ENCODE measurements around the gene AFF3. TPM values are rescaled to one million over a fixed set of nuclear protein-coding genes. Genes with fewer than 3 reads are reported as not detected.

AFF3 gene
- total RNA-seq, 1 experiment from 2014 or later = not detected

DNA sequence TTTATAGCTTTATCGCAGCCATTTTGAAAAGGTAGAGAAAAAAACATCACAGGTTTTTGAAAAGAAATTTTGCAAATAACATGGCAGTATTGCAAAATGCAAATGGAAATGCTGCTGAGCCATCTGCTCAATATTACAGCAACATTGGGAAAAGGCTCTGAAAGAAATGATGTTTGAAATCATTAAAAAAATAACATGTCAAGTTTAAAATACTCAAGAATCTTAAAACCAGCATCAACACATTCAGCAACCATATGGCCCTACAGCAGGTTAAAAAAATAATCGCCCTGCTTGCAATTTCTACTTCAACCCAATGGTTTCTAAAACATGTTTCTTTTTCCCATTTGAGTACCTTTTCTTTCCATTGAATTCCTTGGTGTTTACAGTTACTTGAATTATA, 289.4 kb downstream of the AFF3 start:
- no TSS peak for BruUV-seq (replicated peaks)

DNA sequence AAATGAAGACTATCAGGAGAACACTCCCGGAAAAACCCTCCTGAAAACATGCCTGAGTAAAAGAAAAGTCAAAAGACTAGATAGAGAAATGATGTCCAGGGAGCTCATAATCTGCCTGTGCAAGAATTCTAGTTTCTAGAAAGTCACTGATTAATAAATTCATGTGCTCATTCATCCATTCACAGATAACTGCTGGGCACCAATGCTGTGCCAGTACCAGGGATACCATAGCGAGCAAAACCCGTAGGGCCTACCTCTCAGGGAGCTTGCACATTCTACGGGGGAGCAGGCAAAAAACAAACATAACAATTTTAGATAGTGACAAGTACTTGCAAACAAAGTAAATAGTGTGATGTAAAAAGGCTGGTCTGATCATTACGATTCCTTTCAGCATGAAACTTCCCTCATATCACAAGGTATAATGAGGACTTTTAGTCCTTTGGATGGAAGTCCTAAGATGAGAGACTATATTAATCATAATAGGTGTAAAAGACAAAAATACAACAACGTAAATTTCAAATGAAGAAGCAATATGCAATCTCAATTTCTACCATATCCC, 289.9 kb downstream of the AFF3 start:
- ChIA-PET CTCF (no interaction called here), POLR2A (ENCODE audit: low non-redundant PET) (no interaction called here)
- Histone ChIP-seq H3K4me3 (ENCODE audit: low read depth, low read length, poor library complexity, severe bottlenecking) (no peak overlapping the region), H3K9me3 (ENCODE audit: low read depth, low read length, poor library complexity, severe bottlenecking) (no peaks in the 10 kb centered on the region), H3K27me3 (replicated peaks; ENCODE audit: insufficient read depth, low read depth, low read length, poor library complexity) (peaks cover 63% of the 10 kb centered on the region), H3K4me1 (ENCODE audit: insufficient read depth, low read length, poor library complexity, severe bottlenecking) (no peaks in the 10 kb centered on the region), H3K36me3 (ENCODE audit: insufficient read depth, low read length, poor library complexity, severe bottlenecking) (no peaks in the 10 kb centered on the region), H3K27ac (ENCODE audit: low read depth, low read length, poor library complexity, severe bottlenecking) (no peak overlapping the region)
- no peak for TF ChIP-seq EZH2 (IDR thresholded peaks at IDR 0.05; ENCODE audit: borderline replicate concordance, low read depth, low read length, poor library complexity, severe bottlenecking)
- TF ChIP-seq, protein P1, sequence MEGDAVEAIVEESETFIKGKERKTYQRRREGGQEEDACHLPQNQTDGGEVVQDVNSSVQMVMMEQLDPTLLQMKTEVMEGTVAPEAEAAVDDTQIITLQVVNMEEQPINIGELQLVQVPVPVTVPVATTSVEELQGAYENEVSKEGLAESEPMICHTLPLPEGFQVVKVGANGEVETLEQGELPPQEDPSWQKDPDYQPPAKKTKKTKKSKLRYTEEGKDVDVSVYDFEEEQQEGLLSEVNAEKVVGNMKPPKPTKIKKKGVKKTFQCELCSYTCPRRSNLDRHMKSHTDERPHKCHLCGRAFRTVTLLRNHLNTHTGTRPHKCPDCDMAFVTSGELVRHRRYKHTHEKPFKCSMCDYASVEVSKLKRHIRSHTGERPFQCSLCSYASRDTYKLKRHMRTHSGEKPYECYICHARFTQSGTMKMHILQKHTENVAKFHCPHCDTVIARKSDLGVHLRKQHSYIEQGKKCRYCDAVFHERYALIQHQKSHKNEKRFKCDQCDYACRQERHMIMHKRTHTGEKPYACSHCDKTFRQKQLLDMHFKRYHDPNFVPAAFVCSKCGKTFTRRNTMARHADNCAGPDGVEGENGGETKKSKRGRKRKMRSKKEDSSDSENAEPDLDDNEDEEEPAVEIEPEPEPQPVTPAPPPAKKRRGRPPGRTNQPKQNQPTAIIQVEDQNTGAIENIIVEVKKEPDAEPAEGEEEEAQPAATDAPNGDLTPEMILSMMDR (conservative IDR thresholded peaks at IDR 0.05; ENCODE audit: low read depth, low read length) = no peak
- intact Hi-C loops (cut with micrococcal nuclease; ENCODE audit: unreplicated experiment) = no loop called here
- no TSS peak for BruUV-seq (replicated peaks)
- no peak for DNase-seq (ENCODE audit: low spot score)

More for the DNA sequence above, 289.4 kb downstream of the AFF3 start:
- POLR2A ChIA-PET (ENCODE audit: low non-redundant PET) = no interaction called here
- H3K36me3 ChIP-seq (ENCODE audit: insufficient read depth, low read length, poor library complexity, severe bottlenecking) = no peaks in the 10 kb centered on the region
- TF ChIP-seq EZH2 (IDR thresholded peaks at IDR 0.05; ENCODE audit: borderline replicate concordance, low read depth, low read length, poor library complexity, severe bottlenecking) = no peak
- TF ChIP-seq, protein P1 (conservative IDR thresholded peaks at IDR 0.05; ENCODE audit: low read depth, low read length) = no peak
- H3K4me1 ChIP-seq (ENCODE audit: insufficient read depth, low read length, poor library complexity, severe bottlenecking) = no peaks in the 10 kb centered on the region
- no peak overlapping the region for H3K27ac ChIP-seq (ENCODE audit: low read depth, low read length, poor library complexity, severe bottlenecking)
- H3K4me3 ChIP-seq (ENCODE audit: low read depth, low read length, poor library complexity, severe bottlenecking) = no peak overlapping the region
- DNase-seq (ENCODE audit: low spot score) = no peak
- peaks cover 64% of the 10 kb centered on the region for H3K27me3 ChIP-seq (replicated peaks; ENCODE audit: insufficient read depth, low read depth, low read length, poor library complexity)
- intact Hi-C loops (cut with micrococcal nuclease; ENCODE audit: unreplicated experiment) = no loop called here
- CTCF ChIA-PET = no interaction called here
- no peaks in the 10 kb centered on the region for H3K9me3 ChIP-seq (ENCODE audit: low read depth, low read length, poor library complexity, severe bottlenecking)

DNA sequence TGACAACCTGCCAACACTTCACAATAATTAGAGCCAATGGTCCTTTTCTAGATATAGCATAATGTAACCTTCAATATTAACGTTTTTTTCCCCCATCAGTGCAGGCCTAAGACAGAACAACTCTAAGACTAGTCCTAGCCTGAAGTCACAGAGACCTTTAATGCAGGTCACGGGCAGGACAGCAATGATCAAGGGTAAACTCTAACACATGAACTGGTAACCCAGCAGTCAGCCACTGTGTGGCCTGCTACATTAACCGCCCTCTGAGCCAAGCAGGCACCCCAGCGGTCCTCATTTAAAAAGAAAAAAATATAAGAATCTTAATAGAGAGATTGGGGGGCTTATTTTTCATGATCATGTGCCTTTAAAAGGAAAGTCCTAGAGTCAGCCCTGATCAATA, 290.6 kb downstream of the AFF3 start:
- BruUV-seq (replicated peaks) = no TSS peak
- DNase-seq (ENCODE audit: low spot score) = no peak
- no peak overlapping the region for H3K4me3 ChIP-seq (ENCODE audit: low read depth, low read length, poor library complexity, severe bottlenecking)
- intact Hi-C loops (cut with micrococcal nuclease; ENCODE audit: unreplicated experiment) = no loop called here
- CTCF ChIA-PET = no interaction called here
- H3K36me3 ChIP-seq (ENCODE audit: insufficient read depth, low read length, poor library complexity, severe bottlenecking) = no peaks in the 10 kb centered on the region
- H3K27ac ChIP-seq (ENCODE audit: low read depth, low read length, poor library complexity, severe bottlenecking) = no peak overlapping the region
- no peaks in the 10 kb centered on the region for H3K4me1 ChIP-seq (ENCODE audit: insufficient read depth, low read length, poor library complexity, severe bottlenecking)
- peaks cover 56% of the 10 kb centered on the region for H3K27me3 ChIP-seq (replicated peaks; ENCODE audit: insufficient read depth, low read depth, low read length, poor library complexity)
- POLR2A ChIA-PET (ENCODE audit: low non-redundant PET) = no interaction called here
- H3K9me3 ChIP-seq (ENCODE audit: low read depth, low read length, poor library complexity, severe bottlenecking) = no peaks in the 10 kb centered on the region
- TF ChIP-seq EZH2 (IDR thresholded peaks at IDR 0.05; ENCODE audit: borderline replicate concordance, low read depth, low read length, poor library complexity, severe bottlenecking) = no peak
- TF ChIP-seq, protein P1 (conservative IDR thresholded peaks at IDR 0.05; ENCODE audit: low read depth, low read length) = no peak

All from A673 (cell line).